Measurements from ENCODE around the gene SNCG.

DNA sequence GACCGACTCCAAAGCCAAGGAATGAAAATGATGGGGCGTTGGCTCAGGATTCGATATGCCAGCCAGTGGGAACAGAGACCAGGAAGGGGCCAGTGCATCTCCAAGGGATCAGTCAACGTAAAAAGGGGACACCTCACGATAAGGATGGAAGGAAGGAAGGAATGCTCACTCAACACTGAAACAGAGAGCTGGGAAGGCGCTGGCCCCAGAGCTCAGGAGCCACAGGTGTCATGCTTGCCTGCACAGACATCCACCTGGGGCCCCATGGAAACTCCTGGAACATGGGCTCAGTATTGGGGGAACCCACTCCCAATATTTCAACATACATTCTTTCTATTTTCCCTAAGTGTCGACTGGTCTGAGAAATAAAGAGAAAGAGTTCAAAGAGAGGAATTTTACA is 6.3 kb upstream of the SNCG start:
- TF ChIP-seq EZH2 (IDR thresholded peaks at IDR 0.05) (no peak), POLR2AphosphoS5 (IDR thresholded peaks at IDR 0.05; ENCODE audit: borderline replicate concordance, low read depth, low read length) (no peak), FOXP2 (optimal IDR thresholded peaks at IDR 0.05; ENCODE audit: control extremely low read depth, extremely low read length, insufficient read depth) (no peak)
